ENCODE measurements around the gene AMER2.

Gene AMER2

GRCh38 chr13:25170554-25171111 is 1.5 kb downstream of the AMER2 start:
- no peak for DNase-seq (ENCODE audit: low read depth)
- no peak for TF ChIP-seq CTCF (IDR thresholded peaks at IDR 0.05; ENCODE audit: low read length, missing control alignments)
- H3K4me3 ChIP-seq (replicated peaks; ENCODE audit: low read depth, low read length) = no peak overlapping the region

- TF ChIP-seq CTCF (IDR thresholded peaks at IDR 0.05; ENCODE audit: low read length, missing control alignments) = no peak
- no peak overlapping the region for H3K4me3 ChIP-seq (replicated peaks; ENCODE audit: low read depth, low read length)
- DNase-seq (ENCODE audit: low read depth) = no peak
Measured at GRCh38 chr13:25169951-25170553, 2.0 kb downstream of the AMER2 start.

GRCh38 chr13:25169356-25169755 is 2.7 kb downstream of the AMER2 start:
- no peak for TF ChIP-seq CTCF (IDR thresholded peaks at IDR 0.05; ENCODE audit: low read length, missing control alignments)
- H3K4me3 ChIP-seq (replicated peaks; ENCODE audit: low read depth, low read length) = no peak overlapping the region
- no peak for DNase-seq (ENCODE audit: low read depth)

DNA sequence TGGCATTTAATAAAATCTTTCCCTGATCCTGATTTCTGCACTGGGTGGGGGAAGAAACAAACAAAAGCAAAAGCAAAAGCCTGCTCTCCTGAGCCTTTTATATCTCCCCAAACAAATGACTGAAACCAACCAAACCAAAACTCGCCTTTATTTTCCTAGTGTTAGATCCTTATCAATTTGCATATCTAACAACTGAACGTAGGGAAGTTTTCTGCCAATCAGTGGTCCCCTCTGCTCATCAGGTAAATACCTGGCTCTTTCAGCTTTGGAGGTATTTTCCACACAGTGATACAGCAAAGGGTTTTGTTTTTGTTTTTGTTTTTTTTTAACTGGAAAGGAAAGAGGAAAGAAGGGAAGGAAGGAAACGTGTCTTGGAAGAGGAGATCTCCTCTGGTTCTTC is 3.3 kb downstream of the AMER2 start:
- no peak for DNase-seq (ENCODE audit: low read depth)
- no peak overlapping the region for H3K4me3 ChIP-seq (replicated peaks; ENCODE audit: low read depth, low read length)
- no peak for TF ChIP-seq CTCF (IDR thresholded peaks at IDR 0.05; ENCODE audit: low read length, missing control alignments)

- DNase-seq (ENCODE audit: low read depth) = no peak
- no peak overlapping the region for H3K4me3 ChIP-seq (replicated peaks; ENCODE audit: low read depth, low read length)
- no peak for TF ChIP-seq CTCF (IDR thresholded peaks at IDR 0.05; ENCODE audit: low read length, missing control alignments)
Measured at GRCh38 chr13:25167382-25168174, 4.5 kb downstream of the AMER2 start.

GRCh38 chr13:25166306-25166705 is 5.8 kb downstream of the AMER2 start:
- no peak overlapping the region for H3K4me3 ChIP-seq (replicated peaks; ENCODE audit: low read depth, low read length)
- no peak for DNase-seq (ENCODE audit: low read depth)
- no peak for TF ChIP-seq CTCF (IDR thresholded peaks at IDR 0.05; ENCODE audit: low read length, missing control alignments)

All from fibroblast of pulmonary artery (primary cell).